Mucosa of descending colon (tissue), 3 donors: ENCODE data around the gene CCIN. TPM values are rescaled to one million over a fixed set of nuclear protein-coding genes. Genes with fewer than 3 reads are reported as not detected.
A peak's percentile ranks its signal among the peaks of the same experiment; 100 is the strongest.

Source experiments
- ATAC-seq: fragments of 200-7000 bp; cut with Tn5 transposase; one replicate; pipeline ENCODE4 v1.9.1; 2020; ENCODE audit warnings: mild to moderate bottlenecking, moderate library complexity
- DNase-seq, 3 donors: peaks; one replicate each; pipeline ENCODE4 v3.0.0-alpha.2; 2020
- H3K36me3 ChIP-seq: fragments of 200-600 bp; one replicate; pipeline ENCODE4 v1.8.0; 2021; ENCODE audit warnings: low read depth, mild to moderate bottlenecking
- H3K4me1 ChIP-seq: fragments of 200-600 bp; one replicate; pipeline ENCODE4 v1.8.0; 2021; ENCODE audit warnings: low read depth, mild to moderate bottlenecking
- H3K4me3 ChIP-seq: fragments of 200-600 bp; one replicate; pipeline ENCODE4 v1.8.0; 2021; ENCODE audit warnings: mild to moderate bottlenecking
- H3K9me3 ChIP-seq: fragments of 200-600 bp; one replicate; pipeline ENCODE4 v1.8.0; 2021; ENCODE audit warnings: mild to moderate bottlenecking
- CTCF ChIP-seq: fragments of 200-600 bp; IDR thresholded peaks from one replicate; pipeline ENCODE4 v1.8.0; 2022; ENCODE audit warnings: antibody characterized with exemption, mild to moderate bottlenecking
- intact Hi-C, 2 donors: fragments of 100-400 bp; cut with DNase I in 1 of 2; cut with micrococcal nuclease in 1 of 2; formaldehyde crosslinking; loops; one replicate each; pipeline versions ENCODE4 v1.11.0 to v1.11.1; 2022; cut with DNase I, micrococcal nuclease
- total RNA-seq, 3 donors: library from RNA; stranded (reverse); fragmentation: NEBNext Ultra II Directional in 2 of 3; extraction: Animal tissue kit (Norgen Biotek cat#: 25700) in 2 of 3; gene quantifications; one replicate each; pipeline versions ENCODE4 v1.2.1 to v1.2.4, GENCODE V29; 2021 to 2023
- donor health status: DM: no; HTN: no; CAD: no; lungs with moderate emphysema.
- donor health status: DM: no; HTN: no; CAD: no.
- donor health status: DM: no; HTN: yes; CAD: no.

Gene CCIN
- total RNA-seq, 3 donors from 2014 or later = 0.25 TPM; not detected in 2

GRCh38 chr9:36189976-36190375 is 20.8 kb downstream of the CCIN start:
- peak; percentile 28 for ATAC-seq
- H3K4me1 ChIP-seq = peaks cover 28% of the 10 kb centered on the region
- intact Hi-C loops = no loop called here
- TF ChIP-seq CTCF = no peak
- H3K9me3 ChIP-seq = no peaks in the 10 kb centered on the region
- peak in 1 of 3 donors; percentile 42 for DNase-seq
- no peak overlapping the region for H3K4me3 ChIP-seq
- no peaks in the 10 kb centered on the region for H3K36me3 ChIP-seq

GRCh38 chr9:36190388-36191289 is 21.5 kb downstream of the CCIN start, which contains the start of gene CLTA:
Gene CLTA (plus strand): TSS chr9:36190921. CDS start chr9:36191057, 136 bp downstream.
- Histone ChIP-seq H3K36me3 (no peaks in the 10 kb centered on the region), H3K4me3 (peak within 1 kb of the TSS; percentile 97), H3K9me3 (no peaks in the 10 kb centered on the region), H3K4me1 (peaks cover 28% of the 10 kb centered on the region)
- peak; percentile 94 to 97 (median 97) for DNase-seq
- TF ChIP-seq CTCF = peak; percentile 15
- peak; percentile 98 for ATAC-seq
- intact Hi-C loops = no loop called here

GRCh38 chr9:36191290-36191645 is 22.1 kb downstream of the CCIN start:
- intact Hi-C loops = no loop called here
- DNase-seq (peak in 2 of 3 donors; percentile 49 to 63), ATAC-seq (peak; percentile 46)
- H3K4me1 ChIP-seq = peaks cover 28% of the 10 kb centered on the region
- H3K9me3 ChIP-seq = no peaks in the 10 kb centered on the region
- TF ChIP-seq CTCF = no peak
- peak overlapping the region; percentile 97 for H3K4me3 ChIP-seq
- no peaks in the 10 kb centered on the region for H3K36me3 ChIP-seq

GRCh38 chr9:36191686-36192085 is 22.5 kb downstream of the CCIN start:
- Histone ChIP-seq H3K9me3 (no peaks in the 10 kb centered on the region), H3K4me3 (peak overlapping the region; percentile 97), H3K4me1 (peaks cover 28% of the 10 kb centered on the region), H3K36me3 (no peaks in the 10 kb centered on the region)
- TF ChIP-seq CTCF = no peak
- intact Hi-C loops = no loop called here
- ATAC-seq = no peak
- DNase-seq = no peak

- H3K36me3 ChIP-seq = no peaks in the 10 kb centered on the region
- TF ChIP-seq CTCF = no peak
- H3K4me1 ChIP-seq = peaks cover 28% of the 10 kb centered on the region
- intact Hi-C loops = no loop called here
- DNase-seq = no peak
- H3K9me3 ChIP-seq = no peaks in the 10 kb centered on the region
- no peak overlapping the region for H3K4me3 ChIP-seq
- no peak for ATAC-seq
These were observed 23.0 kb downstream of the CCIN start for GRCh38 chr9:36192196-36192595.
